Measurements from ENCODE around the gene TRUB2. TPM values are rescaled to one million over a fixed set of nuclear protein-coding genes. Genes with fewer than 3 reads are reported as not detected.

The TRUB2 gene
- total RNA-seq, 2 experiments from 2014 or later = 29.7 to 30.3 TPM

DNA sequence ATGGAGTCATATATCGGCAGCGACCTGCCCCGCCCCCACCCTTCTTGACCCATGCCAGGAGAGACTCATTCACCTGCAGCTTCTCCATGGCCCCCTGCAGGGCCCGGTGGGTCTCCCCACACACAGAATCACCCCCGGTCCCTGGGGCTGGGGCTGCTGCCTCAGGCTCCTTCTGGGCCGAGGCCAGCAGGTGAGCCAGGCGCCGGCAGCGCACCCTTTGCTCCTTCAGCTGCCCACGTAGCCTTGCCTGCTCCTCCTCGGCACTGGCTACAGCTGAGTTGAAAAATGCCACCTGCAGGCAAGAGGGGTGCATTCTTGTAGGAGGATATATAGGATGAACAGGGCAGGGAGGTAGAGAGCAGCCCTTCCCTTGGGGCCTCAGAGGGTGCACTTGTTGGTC is 64.3 kb downstream of the TRUB2 start:
- no TSS peak for BruUV-seq (replicated peaks)
- DNase-seq (ENCODE audit: low spot score) = no peak
- Histone ChIP-seq H3K36me3 (ENCODE audit: insufficient read depth, low read length) (peaks cover 9% of the 10 kb centered on the region; the same call in 1 of the 2 replicates), H3K27ac (ENCODE audit: low read depth, low read length, poor library complexity, severe bottlenecking) (no peak overlapping the region), H4K20me1 (ENCODE audit: insufficient read depth, low read length) (no peaks in the 10 kb centered on the region), H3K9me2 (ENCODE audit: insufficient read depth, low read length) (no peaks in the 10 kb centered on the region), H3K79me2 (ENCODE audit: insufficient read depth, low read depth, low read length) (no peaks in the 10 kb centered on the region), H3K4me2 (ENCODE audit: low read length) (no peak overlapping the region), H3K9me3 (ENCODE audit: low read length) (no peaks in the 10 kb centered on the region), H2AFZ (ENCODE audit: low read length) (no peak overlapping the region), H3K4me3 (ENCODE audit: low read depth, low read length, poor library complexity, severe bottlenecking) (no peak overlapping the region), H3K4me1 (ENCODE audit: insufficient read depth, low read length, poor library complexity, severe bottlenecking) (peaks cover 6% of the 10 kb centered on the region)
- CTCF ChIA-PET (ENCODE audit: unreplicated experiment) = no interaction called here
- TF ChIP-seq, protein P1, sequence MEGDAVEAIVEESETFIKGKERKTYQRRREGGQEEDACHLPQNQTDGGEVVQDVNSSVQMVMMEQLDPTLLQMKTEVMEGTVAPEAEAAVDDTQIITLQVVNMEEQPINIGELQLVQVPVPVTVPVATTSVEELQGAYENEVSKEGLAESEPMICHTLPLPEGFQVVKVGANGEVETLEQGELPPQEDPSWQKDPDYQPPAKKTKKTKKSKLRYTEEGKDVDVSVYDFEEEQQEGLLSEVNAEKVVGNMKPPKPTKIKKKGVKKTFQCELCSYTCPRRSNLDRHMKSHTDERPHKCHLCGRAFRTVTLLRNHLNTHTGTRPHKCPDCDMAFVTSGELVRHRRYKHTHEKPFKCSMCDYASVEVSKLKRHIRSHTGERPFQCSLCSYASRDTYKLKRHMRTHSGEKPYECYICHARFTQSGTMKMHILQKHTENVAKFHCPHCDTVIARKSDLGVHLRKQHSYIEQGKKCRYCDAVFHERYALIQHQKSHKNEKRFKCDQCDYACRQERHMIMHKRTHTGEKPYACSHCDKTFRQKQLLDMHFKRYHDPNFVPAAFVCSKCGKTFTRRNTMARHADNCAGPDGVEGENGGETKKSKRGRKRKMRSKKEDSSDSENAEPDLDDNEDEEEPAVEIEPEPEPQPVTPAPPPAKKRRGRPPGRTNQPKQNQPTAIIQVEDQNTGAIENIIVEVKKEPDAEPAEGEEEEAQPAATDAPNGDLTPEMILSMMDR (conservative IDR thresholded peaks at IDR 0.05; ENCODE audit: low read length) = no peak
- intact Hi-C loops (cut with micrococcal nuclease; ENCODE audit: unreplicated experiment) = no loop called here
- POLR2A ChIA-PET = no interaction called here

GRCh38 chr9:128257086-128257825 is 65.0 kb downstream of the TRUB2 start:
- no TSS peak for BruUV-seq (replicated peaks)
- Histone ChIP-seq H2AFZ (ENCODE audit: low read length) (no peak overlapping the region), H3K79me2 (ENCODE audit: insufficient read depth, low read depth, low read length) (no peaks in the 10 kb centered on the region), H4K20me1 (ENCODE audit: insufficient read depth, low read length) (no peaks in the 10 kb centered on the region), H3K4me1 (ENCODE audit: insufficient read depth, low read length, poor library complexity, severe bottlenecking) (peaks cover 9% of the 10 kb centered on the region), H3K9me3 (ENCODE audit: low read length) (no peaks in the 10 kb centered on the region), H3K9me2 (ENCODE audit: insufficient read depth, low read length) (no peaks in the 10 kb centered on the region), H3K27ac (ENCODE audit: low read depth, low read length, poor library complexity, severe bottlenecking) (no peak overlapping the region), H3K36me3 (ENCODE audit: insufficient read depth, low read length) (peaks cover 9% of the 10 kb centered on the region; the same call in 1 of the 2 replicates), H3K4me2 (ENCODE audit: low read length) (no peak overlapping the region), H3K4me3 (ENCODE audit: low read depth, low read length, poor library complexity, severe bottlenecking) (no peak overlapping the region)
- DNase-seq (ENCODE audit: low spot score) = no peak
- CTCF ChIA-PET (ENCODE audit: unreplicated experiment) = no interaction called here
- POLR2A ChIA-PET = no interaction called here
- TF ChIP-seq, protein P1 (conservative IDR thresholded peaks at IDR 0.05; ENCODE audit: low read length) = no peak
- no peak for TF ChIP-seq EZH2phosphoT487 (IDR thresholded peaks at IDR 0.05; ENCODE audit: borderline replicate concordance, low read depth, low read length)
- intact Hi-C loops (cut with micrococcal nuclease; ENCODE audit: unreplicated experiment) = no loop called here

Other genes starting within 250 kb of the TRUB2 start
- gene PTGES2, start 194.7 kb downstream of the TRUB2 start, total RNA-seq (2014; rRNA removed; shearing (Covaris generic)) = 67.4 and 68.1 TPM in 2 replicates
- gene PTGES2, start 194.7 kb downstream of the TRUB2 start, total RNA-seq (2022) = 59.2 and 76.3 TPM in 2 replicates
- not detected in 2 replicates for gene LCN2, start 173.0 kb downstream of the TRUB2 start, total RNA-seq (2014; rRNA removed; shearing (Covaris generic))
- gene LCN2, start 173.0 kb downstream of the TRUB2 start, total RNA-seq (2022) = not detected in 2 replicates
- gene BBLN, start 162.2 kb downstream of the TRUB2 start, total RNA-seq (2014; rRNA removed; shearing (Covaris generic)) = 82.0 and 104 TPM in 2 replicates
- 66.9 and 67.5 TPM in 2 replicates for gene BBLN, start 162.2 kb downstream of the TRUB2 start, total RNA-seq (2022)
- 45.4 and 47.7 TPM in 2 replicates for gene CIZ1, start 130.9 kb downstream of the TRUB2 start, total RNA-seq (2014; rRNA removed; shearing (Covaris generic))
- 121 and 142 TPM in 2 replicates for gene CIZ1, start 130.9 kb downstream of the TRUB2 start, total RNA-seq (2022)
- 0.08 and 0.35 TPM in 2 replicates for gene DNM1, start 119.1 kb downstream of the TRUB2 start, total RNA-seq (2014; rRNA removed; shearing (Covaris generic))
- gene DNM1, start 119.1 kb downstream of the TRUB2 start, total RNA-seq (2022) = 0.98 and 1.8 TPM in 2 replicates
- 28.2 and 44.0 TPM in 2 replicates for gene GOLGA2, start 46.4 kb downstream of the TRUB2 start, total RNA-seq (2014; rRNA removed; shearing (Covaris generic))
- 58.2 and 70.6 TPM in 2 replicates for gene GOLGA2, start 46.4 kb downstream of the TRUB2 start, total RNA-seq (2022)
- 22.7 and 26.2 TPM in 2 replicates for gene SWI5, start 46.2 kb downstream of the TRUB2 start, total RNA-seq (2014; rRNA removed; shearing (Covaris generic))
- 16.8 and 18.2 TPM in 2 replicates for gene SWI5, start 46.2 kb downstream of the TRUB2 start, total RNA-seq (2022)
- 42.4 and 53.4 TPM in 2 replicates for gene COQ4, start 392 bp upstream of the TRUB2 start, total RNA-seq (2014; rRNA removed; shearing (Covaris generic))
- 49.4 and 55.8 TPM in 2 replicates for gene COQ4, start 392 bp upstream of the TRUB2 start, total RNA-seq (2022)
- 12.3 and 14.2 TPM in 2 replicates for gene SLC27A4, start 18.1 kb upstream of the TRUB2 start, total RNA-seq (2014; rRNA removed; shearing (Covaris generic))
- 13.0 and 16.0 TPM in 2 replicates for gene SLC27A4, start 18.1 kb upstream of the TRUB2 start, total RNA-seq (2022)
- 42.3 and 58.5 TPM in 2 replicates for gene URM1, start 48.9 kb upstream of the TRUB2 start, total RNA-seq (2014; rRNA removed; shearing (Covaris generic))
- gene URM1, start 48.9 kb upstream of the TRUB2 start, total RNA-seq (2022) = 51.8 and 60.8 TPM in 2 replicates
- 3.0 and 3.5 TPM in 2 replicates for gene CERCAM, start 98.4 kb upstream of the TRUB2 start, total RNA-seq (2014; rRNA removed; shearing (Covaris generic))
- gene CERCAM, start 98.4 kb upstream of the TRUB2 start, total RNA-seq (2022) = 2.7 and 3.1 TPM in 2 replicates
- 84.4 and 94.3 TPM in 2 replicates for gene ODF2, start 133.6 kb upstream of the TRUB2 start, total RNA-seq (2014; rRNA removed; shearing (Covaris generic))
- 93.1 and 94.1 TPM in 2 replicates for gene ODF2, start 133.6 kb upstream of the TRUB2 start, total RNA-seq (2022)
- gene GLE1, start 182.3 kb upstream of the TRUB2 start, total RNA-seq (2014; rRNA removed; shearing (Covaris generic)) = 30.8 and 34.8 TPM in 2 replicates
- 43.4 and 45.2 TPM in 2 replicates for gene GLE1, start 182.3 kb upstream of the TRUB2 start, total RNA-seq (2022)
- gene SPTAN1, start 230.1 kb upstream of the TRUB2 start, total RNA-seq (2014; rRNA removed; shearing (Covaris generic)) = 259 and 272 TPM in 2 replicates
- gene SPTAN1, start 230.1 kb upstream of the TRUB2 start, total RNA-seq (2022) = 239 and 283 TPM in 2 replicates